Measurements from ENCODE around the gene SKI. TPM values are rescaled to one million over a fixed set of nuclear protein-coding genes. Genes with fewer than 3 reads are reported as not detected.

The SKI gene
- total RNA-seq, 2 donors from 2014 or later = 104 to 111 TPM

DNA sequence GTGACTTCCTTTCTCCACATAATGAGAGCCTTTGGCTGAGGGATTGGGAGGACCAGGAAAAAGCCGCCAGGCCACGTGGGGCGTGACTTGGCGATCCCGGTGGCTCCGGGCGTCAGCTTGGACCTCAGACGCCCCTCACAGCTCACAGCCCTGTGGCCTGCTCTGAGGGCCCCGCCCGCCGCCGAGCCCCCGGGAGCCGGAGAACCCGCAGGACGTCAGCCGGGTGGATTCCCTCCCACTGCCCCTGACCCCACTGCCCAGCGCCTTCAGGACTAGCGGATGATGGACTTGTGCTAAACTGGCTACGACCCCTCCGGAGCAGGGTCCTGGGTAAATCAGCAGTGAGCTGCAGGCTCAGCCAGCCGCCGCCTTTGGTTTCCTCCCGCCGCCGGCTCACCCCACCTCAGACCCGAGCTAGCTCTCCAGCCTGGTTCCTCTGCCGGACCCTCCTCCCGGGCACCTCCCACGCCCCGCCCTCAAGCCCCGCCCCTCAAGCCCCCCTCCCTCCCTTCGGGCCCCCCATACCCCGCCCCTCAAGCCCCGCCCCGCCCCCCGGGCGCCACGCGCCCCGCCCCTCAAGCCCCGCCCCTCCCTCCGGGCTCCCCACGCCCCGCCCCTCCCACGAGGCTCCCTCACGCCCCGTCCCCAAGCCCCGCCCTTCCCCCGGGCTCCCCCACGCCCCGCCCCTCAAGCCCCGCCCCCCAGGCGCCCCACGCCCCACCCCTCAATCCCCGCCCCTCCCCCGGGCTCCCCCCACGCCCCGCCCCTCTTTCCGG, 23.5 kb upstream of the SKI start:
- peak; percentile 96 for DNase-seq (ENCODE audit: low spot score)
- intact Hi-C loops (cut with DNase I) = loop anchor here in 1 of 2 donors (5.0 kb wide), 1 partner anchor 113 kb away; no protein-coding TSS in a partner anchor

DNA sequence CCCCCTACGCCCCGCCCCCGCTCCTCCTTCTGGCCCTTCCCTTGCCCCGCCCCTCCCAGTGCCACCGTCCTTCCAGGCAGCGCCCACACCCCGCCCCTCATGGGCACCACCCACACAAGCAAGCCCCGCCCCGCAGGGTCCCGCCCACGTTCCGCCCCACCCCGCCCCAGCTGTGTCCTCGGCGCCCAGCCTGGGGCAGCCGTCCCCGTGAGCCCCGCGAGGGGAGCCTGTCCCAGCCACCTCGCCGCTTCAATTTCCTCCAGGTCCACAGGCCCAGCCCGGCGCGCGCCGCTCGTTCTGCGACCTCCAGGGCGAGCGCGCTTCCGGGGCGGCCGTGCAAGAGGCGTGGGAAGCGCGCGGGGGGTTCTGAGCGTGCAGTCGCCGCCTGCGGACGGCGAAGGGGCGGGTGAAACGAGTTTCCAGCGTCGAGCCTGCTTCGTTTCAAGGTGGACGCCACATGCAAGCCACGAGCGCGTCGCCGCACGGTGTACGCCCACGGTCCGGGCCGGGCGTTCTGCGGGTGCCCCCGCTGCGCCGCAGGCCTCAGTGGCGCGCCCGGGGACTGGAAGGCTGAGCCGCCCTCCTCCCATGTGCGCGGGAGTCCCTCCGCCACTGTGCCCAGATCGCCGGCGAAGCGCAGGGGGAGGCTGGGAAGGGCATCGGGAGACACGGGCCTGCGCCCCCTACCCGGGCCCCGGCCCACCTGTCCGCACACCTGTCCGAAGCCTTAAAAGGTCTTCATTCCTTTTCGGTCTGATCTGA, 22.7 kb upstream of the SKI start:
- intact Hi-C loops (cut with DNase I) = loop anchor here in 1 of 2 donors (5.0 kb wide), 1 partner anchor 112 kb away; no protein-coding TSS in a partner anchor
- peak; percentile 99 for DNase-seq (ENCODE audit: low spot score)

DNA sequence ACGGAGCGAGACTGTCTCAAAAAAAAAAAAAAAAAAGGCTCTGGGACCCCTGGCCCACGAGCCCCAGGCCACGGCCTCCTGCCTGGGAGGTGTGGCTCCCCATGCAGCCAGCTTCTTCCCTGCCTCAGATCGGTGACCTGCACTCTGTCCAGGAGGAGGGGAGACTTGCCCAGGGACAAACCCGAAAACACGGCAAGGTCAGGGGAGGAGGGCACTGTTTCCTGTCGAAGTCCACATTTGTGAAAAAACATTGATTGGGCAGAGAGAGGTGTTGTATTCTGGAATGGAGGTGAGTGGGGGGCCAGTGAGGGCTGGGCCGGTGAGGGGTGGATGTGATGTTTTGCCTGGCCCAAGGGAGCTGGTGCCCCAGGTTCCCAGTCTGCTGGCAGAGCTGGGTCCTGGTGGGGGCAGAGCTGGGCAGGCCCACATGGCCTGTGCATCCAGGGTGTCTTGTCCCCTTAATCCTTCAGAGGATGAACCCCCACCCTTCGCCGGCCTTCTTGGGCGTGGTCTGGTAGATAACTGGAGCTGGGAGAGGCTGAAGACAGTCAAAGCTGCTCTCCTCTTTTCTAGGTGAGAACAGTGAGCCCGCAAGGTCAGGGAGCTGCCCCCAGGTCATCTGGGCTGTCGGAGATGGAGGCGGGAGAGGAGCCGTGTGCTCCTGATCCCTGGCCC, 21.2 kb upstream of the SKI start:
- intact Hi-C loops (cut with DNase I) = loop anchor here (1.0 to 5.0 kb wide), 2 partner anchors 21 to 110 kb away; no protein-coding TSS in a partner anchor
- DNase-seq (ENCODE audit: low spot score) = peak; percentile 84

DNA sequence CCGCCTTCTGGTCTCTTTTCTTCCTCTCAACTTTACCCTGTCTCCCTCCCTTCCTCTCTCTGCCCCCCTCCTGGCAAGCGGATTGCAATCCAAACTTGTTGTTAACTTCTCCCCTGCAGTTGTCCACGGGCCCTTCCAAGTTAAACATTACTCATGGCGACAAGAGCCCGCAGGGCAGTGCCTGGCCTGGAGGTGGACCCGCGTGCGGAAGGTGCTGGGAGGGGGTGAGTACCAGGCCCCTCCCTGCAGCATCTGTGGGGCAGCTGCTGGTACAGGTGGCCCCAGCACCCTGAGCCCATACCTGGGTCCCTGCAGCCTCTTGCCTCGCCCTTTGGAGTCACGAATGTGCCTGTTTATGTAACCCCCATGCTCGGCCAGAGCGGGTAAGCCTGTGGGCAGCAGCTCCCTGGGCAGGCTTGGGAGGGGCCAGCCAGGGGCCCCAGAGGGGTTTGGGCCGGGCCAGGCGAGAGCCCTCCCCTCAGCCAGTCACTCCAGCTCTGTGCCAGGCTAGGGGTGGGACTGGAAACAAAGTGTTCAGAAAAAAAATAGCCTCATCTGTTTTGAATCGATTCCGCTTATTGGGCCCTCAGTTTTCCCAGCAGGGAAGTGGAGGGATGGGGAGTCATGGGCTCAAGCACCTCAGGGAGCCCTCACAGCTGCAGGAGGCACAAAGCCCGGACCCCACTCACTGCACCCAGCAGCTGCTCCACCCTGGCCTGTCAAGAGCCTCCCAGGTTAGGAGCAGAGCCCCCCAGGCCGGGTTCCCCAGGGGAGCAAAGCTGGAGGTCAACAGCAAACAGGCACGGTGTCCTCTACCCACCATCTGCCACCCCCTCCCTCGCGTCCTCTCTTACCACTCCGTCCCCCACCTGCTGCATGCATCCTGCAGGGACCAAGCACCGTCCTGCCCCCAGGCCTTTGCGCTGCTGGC, 19.5 kb upstream of the SKI start:
- intact Hi-C loops (cut with DNase I) = loop anchor here in 1 of 2 donors (5.0 kb wide), 1 partner anchor 109 kb away; no protein-coding TSS in a partner anchor
- peak; percentile 94 for DNase-seq (ENCODE audit: low spot score)

- intact Hi-C loops (cut with DNase I) = loop anchor here in 1 of 2 donors (5.0 kb wide), 1 partner anchor 108 kb away; no protein-coding TSS in a partner anchor
- DNase-seq (ENCODE audit: low spot score) = peak; percentile 80
Measured at GRCh38 chr1:2209400-2210083, 18.6 kb upstream of the SKI start.

DNA sequence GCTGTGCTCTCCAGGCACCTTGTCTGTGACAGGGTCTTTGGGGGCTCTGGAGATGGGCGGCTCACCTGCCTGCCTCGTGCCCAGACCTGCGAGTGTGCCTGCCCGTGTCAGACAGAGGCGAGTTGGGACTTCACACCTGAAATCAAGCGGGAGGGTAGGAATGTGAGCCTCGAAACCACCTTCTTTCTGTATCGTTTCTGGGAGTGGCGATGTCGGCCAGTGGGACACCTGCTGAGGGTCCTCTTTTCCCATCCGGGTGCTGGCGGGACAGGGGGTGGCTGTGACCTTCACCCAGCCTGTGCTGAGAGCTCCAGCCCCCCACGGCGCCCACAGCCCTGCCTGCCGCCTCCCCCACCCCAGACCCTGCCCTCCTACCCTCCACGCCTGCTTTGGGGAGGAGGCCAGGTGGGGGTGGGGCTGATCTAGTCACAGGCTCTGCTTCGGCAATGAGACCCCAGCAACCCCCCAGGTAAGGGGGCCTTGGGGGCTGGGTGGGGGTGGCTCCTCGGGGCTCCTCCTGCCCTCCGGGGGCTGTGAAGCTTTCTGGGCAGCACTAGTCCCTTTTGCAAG, 17.9 kb upstream of the SKI start:
- peak; percentile 75 for DNase-seq (ENCODE audit: low spot score)
- intact Hi-C loops (cut with DNase I) = no loop called here

- peak; percentile 76 for DNase-seq (ENCODE audit: low spot score)
- intact Hi-C loops (cut with DNase I) = no loop called here
Measured at GRCh38 chr1:2210786-2211185, 17.3 kb upstream of the SKI start.

DNA sequence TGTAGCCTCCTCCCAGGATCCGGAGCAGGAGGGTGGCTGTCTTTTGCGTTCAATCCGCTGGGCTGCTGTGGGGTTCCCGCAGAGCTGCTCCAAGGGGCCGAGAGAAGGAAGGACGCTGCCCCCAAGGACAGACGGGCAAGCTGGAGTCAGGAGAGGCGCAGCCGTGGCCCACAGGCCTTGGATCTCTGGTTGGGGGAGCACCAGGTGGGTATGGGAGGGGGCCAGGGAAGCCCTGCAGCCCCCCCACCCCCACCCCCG, 15.9 kb upstream of the SKI start:
- no peak for DNase-seq (ENCODE audit: low spot score)
- intact Hi-C loops (cut with DNase I) = no loop called here

- DNase-seq (ENCODE audit: low spot score) = peak; percentile 97
- intact Hi-C loops (cut with DNase I) = no loop called here
Measured at GRCh38 chr1:2212532-2213491, 15.3 kb upstream of the SKI start.

DNA sequence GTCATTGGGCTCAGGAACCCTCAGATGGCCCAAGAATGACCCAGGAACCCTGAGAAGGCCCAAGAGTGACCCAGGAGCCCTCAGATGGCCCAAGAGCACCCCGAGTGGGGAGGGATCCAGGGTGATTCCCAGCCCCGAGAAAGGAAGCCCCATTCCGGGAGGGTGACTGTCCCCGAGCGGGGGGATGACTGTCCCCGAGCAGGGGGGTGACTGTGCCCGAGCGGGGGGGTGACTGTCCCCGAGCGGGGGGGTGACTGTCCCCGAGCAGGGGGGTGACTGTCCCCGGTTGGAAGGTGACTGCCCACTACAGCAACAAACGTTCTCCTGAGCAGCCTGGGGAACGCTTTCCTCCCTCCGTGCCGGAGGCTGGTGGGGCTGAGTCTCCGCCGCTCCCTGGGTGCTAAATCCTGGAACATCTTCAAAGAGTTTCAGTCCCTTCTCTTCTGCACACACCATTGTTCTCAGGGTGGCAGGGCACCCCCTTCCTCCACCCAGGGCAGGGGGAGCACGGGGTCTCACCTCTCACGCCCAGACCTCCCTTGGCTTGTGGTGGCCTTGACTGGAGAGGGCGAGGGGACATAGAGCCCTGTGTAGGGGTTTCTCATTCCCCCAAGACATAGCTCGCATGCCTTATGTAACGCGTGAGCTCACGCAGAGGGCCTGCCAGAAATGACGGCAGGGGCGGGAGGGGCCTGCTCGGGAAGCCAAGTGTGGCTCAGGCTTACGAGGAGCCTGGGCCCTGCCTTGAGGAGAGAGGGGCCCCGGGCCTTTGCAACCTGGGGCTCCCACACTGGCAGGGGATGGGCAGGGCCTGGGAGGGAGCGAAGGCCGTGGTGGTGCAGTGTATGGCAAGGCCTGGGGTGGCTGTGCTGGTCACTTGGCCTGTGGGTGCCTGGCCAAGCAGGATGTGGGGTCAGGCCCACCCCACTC, 14.3 kb upstream of the SKI start:
- intact Hi-C loops (cut with DNase I) = no loop called here
- peak; percentile 96 for DNase-seq (ENCODE audit: low spot score)

DNA sequence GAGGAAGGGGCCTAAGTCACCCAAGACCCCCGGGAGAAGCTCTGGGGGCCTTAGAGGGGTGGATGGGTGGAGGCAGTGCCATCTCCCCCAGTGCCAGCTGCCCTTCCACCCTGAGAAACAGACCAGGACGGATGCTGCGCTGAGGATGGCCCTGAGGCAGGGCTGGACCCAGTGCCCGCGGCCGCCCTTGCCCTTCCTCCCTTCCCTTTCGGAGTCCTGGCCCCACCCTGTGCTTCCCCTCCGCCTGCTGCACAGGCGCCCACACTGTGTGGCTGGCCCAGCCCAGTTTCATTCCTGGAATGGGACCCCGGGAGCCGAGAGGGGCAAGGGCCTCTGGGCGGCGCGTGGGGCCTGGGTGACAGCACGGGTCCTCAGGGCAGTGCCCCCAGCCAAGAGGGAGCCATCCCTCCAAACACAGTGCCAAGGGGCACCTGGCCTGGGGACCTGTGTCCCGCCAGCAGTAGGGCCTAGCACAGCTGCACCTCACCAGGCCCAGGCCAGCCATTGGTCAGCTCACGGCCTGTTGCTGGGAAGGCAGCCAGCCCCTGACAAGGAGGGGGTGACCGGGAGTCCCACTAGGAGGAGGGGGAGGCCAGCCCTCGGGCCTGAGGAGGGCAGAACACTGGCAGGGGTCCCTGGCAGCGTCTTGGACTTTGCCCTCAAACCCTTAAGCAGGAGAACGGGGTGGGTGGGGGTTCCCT, 13.4 kb upstream of the SKI start:
- DNase-seq (ENCODE audit: low spot score) = peak; percentile 87
- intact Hi-C loops (cut with DNase I) = no loop called here

DNA sequence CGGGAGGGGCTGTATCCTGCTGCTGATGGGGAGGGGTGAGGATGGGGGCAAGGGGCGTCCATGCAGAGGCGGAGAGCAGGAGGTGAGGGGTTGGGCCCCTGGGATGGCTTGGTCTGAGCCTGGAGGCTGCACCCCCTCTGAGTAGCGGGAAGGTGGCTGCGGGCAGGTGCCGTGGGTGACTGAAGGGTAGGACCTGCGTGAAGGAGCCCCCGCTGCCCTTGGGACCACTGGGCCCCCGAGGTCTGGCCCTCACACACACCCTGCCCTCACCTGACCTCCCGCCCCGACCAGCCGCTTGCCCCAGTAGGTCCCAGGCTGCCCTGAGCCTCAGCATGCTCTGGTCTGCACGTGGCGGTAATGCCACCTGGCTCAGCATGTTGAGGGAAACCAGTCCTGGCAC, 12.8 kb upstream of the SKI start:
- DNase-seq (ENCODE audit: low spot score) = peak; percentile 81
- intact Hi-C loops (cut with DNase I) = no loop called here

DNA sequence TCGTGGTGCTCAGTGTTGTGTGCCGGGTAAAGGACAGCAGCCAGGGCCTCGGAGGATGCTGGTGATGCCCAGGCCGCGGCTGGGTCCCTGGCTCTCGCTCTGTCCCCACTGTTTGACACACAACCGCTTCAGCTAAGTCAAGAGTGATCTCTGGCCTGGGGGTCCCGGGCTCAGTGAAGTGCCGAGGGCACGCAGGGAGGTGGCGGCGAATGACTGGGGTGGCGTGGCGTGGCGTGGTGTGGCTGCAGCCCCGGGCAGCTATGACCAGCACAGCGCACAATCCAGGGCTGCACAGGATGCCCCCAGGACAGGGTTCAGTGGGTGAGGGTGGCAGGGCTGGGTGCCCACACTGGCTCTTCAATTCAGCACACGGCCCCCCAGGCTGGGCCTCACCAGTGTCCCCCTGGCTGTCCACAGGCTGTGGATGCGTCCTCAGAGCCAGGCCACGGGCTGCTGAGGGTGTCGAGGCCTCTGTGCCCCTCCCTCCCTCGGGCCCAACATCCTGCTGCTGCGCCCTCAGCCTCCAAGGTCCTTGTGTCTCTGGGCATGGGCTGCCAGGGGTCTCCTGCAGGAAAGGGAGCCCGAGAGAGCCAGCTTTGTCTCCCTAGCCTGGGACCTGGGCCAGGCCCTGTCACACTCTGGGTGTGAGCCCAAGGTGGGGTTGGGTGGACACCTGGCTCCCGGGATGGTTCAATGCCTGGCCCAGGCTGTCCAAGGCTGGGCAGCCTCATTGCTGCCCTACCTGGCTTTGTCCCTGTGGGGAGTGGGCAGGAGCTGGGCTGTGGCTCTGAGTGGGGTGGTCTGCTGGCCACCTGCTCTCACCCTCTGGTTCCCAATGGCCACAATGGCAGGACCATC, 12.0 kb upstream of the SKI start:
- peak; percentile 68 for DNase-seq (ENCODE audit: low spot score)
- intact Hi-C loops (cut with DNase I) = no loop called here

DNA sequence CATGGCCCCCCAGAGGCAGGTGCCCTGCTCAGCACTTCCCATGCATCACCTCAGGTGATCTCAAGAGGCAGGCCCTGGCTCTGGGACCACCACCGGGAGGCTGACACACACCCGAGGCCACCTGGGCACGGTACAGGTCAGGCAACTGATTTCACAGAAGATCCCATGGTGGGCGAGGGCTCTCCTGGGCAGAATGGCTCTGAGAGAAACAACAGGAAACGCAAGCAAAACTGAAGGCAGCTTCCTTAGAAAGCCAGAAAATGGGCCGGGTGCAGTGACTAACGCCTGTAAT, 11.4 kb upstream of the SKI start:
- DNase-seq (ENCODE audit: low spot score) = no peak
- intact Hi-C loops (cut with DNase I) = no loop called here

DNA sequence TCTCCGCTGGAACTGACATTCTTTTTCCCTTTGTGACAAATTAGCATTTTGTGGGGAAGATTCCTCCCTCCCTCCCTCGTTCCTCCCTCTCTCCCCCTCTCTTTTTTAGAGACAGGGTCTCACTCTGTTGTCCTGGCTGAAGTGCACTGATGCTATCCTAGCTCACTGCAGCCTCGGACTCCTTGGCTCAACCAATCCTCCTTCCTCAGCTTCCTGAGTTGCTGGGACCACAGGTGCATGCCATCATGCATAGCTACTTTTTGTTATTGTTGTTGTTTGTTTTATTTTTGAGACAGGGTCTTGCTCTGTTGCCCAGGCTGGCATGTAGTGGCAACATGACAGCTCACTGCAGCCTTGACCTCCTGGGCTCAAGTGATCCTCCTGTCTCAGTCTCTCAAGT, 6.8 kb upstream of the SKI start:
- no peak for DNase-seq (ENCODE audit: low spot score)
- intact Hi-C loops (cut with DNase I) = no loop called here

Measured in posterior vena cava (tissue), 2 donors.